Measurements from ENCODE around the gene ZBED4. TPM values are rescaled to one million over a fixed set of nuclear protein-coding genes. Genes with fewer than 3 reads are reported as not detected.

ZBED4 gene
- total and polyA plus RNA-seq, 2 of the 13 experiments (the other 11 are each of a cell fraction or from before 2014, with no cell fraction given): 5.4 to 9.6 TPM

GRCh38 chr22:49847751-49848689 is 5.6 kb upstream of the ZBED4 start (continued):
- no peak for TF ChIP-seq ZBTB26 (CRISPR knock-in tag; IDR thresholded peaks at IDR 0.05; ENCODE audit: borderline replicate concordance)
- TF ChIP-seq SP140L (CRISPR knock-in tag; IDR thresholded peaks at IDR 0.05; ENCODE audit: borderline replicate concordance): no peak
- no peak for TF ChIP-seq MAZ (IDR thresholded peaks at IDR 0.05; ENCODE audit: borderline replicate concordance, low read depth, low read length)
- TF ChIP-seq MAZ (CRISPR knock-in tag; IDR thresholded peaks at IDR 0.05; ENCODE audit: low read depth): 0 out of 2 replicates have a peak, but pooled peaks have one; percentile 33
- no peak for TF ChIP-seq CREB3 (CRISPR knock-in tag; IDR thresholded peaks at IDR 0.05)
- peak; percentile 16 for TF ChIP-seq HNRNPLL (IDR thresholded peaks at IDR 0.05; ENCODE audit: low read depth, low read length, poor library complexity, severe bottlenecking)
- no peak for TF ChIP-seq MATR3 (CRISPR knock-in tag; IDR thresholded peaks at IDR 0.05)
- TF ChIP-seq GFI1 (CRISPR knock-in tag; IDR thresholded peaks at IDR 0.05; ENCODE audit: borderline replicate concordance): no peak
- no peak for TF ChIP-seq ZNF343 (CRISPR knock-in tag; IDR thresholded peaks at IDR 0.05)
- no peak for TF ChIP-seq NR2F1 (CRISPR knock-in tag; IDR thresholded peaks at IDR 0.05)
- TF ChIP-seq, protein P1, sequence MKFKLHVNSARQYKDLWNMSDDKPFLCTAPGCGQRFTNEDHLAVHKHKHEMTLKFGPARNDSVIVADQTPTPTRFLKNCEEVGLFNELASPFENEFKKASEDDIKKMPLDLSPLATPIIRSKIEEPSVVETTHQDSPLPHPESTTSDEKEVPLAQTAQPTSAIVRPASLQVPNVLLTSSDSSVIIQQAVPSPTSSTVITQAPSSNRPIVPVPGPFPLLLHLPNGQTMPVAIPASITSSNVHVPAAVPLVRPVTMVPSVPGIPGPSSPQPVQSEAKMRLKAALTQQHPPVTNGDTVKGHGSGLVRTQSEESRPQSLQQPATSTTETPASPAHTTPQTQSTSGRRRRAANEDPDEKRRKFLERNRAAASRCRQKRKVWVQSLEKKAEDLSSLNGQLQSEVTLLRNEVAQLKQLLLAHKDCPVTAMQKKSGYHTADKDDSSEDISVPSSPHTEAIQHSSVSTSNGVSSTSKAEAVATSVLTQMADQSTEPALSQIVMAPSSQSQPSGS (CRISPR knock-in tag; IDR thresholded peaks at IDR 0.05): no peak
- no peak for TF ChIP-seq ZFAT (CRISPR knock-in tag; conservative IDR thresholded peaks at IDR 0.05)
- no peak for TF ChIP-seq RERE (CRISPR knock-in tag; IDR thresholded peaks at IDR 0.05; ENCODE audit: low read depth)
- TF ChIP-seq GABPA (IDR thresholded peaks at IDR 0.05; ENCODE audit: low read depth, low read length): no peak
- TF ChIP-seq GABPA (CRISPR knock-in tag; IDR thresholded peaks at IDR 0.05; ENCODE audit: low read depth): no peak
- TF ChIP-seq, protein P2, sequence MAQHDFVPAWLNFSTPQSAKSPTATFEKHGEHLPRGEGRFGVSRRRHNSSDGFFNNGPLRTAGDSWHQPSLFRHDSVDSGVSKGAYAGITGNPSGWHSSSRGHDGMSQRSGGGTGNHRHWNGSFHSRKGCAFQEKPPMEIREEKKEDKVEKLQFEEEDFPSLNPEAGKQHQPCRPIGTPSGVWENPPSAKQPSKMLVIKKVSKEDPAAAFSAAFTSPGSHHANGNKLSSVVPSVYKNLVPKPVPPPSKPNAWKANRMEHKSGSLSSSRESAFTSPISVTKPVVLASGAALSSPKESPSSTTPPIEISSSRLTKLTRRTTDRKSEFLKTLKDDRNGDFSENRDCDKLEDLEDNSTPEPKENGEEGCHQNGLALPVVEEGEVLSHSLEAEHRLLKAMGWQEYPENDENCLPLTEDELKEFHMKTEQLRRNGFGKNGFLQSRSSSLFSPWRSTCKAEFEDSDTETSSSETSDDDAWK (CRISPR knock-in tag; IDR thresholded peaks at IDR 0.05): no peak
- TF ChIP-seq HOXD1 (CRISPR knock-in tag; IDR thresholded peaks at IDR 0.05): no peak

Data from HepG2 (cell line).